Right atrium auricular region (tissue), 2 donors: ENCODE measurements around the gene SLC26A11. TPM values are rescaled to one million over a fixed set of nuclear protein-coding genes. Genes with fewer than 3 reads are reported as not detected.

Source experiments
- DNase-seq: peaks from one replicate; pipeline ENCODE4 v3.0.0-alpha.2; 2019; ENCODE audit warnings: low spot score
- H3K27ac ChIP-seq, 2 donors: fragments of 200-600 bp; sonication (generic); 1 replicate in 1 of 2; 2 replicates in 1 of 2; pipeline ENCODE4 v1.5.1; 2016 to 2019
- H3K27me3 ChIP-seq, 2 donors: fragments of 200-600 bp; sonication (generic); one replicate each; pipeline versions ENCODE4 v1.5.1 to v1.6.0; 2017 to 2019
- H3K36me3 ChIP-seq: fragments of 200-600 bp; sonication (generic); one replicate; pipeline ENCODE4 v1.5.1; 2016
- H3K4me1 ChIP-seq, 2 donors: fragments of 200-600 bp; sonication (generic); one replicate each; pipeline versions ENCODE4 v1.5.1 to v1.6.0; 2017 to 2019
- H3K4me3 ChIP-seq, 2 donors: fragments of 200-600 bp; sonication (generic); 1 replicate in 1 of 2; 2 replicates in 1 of 2; pipeline ENCODE4 v1.5.1; 2017 to 2019; ENCODE audit warnings: mild to moderate bottlenecking in 1 of 2, moderate library complexity in 1 of 2
- H3K9me3 ChIP-seq, 2 donors: fragments of 200-600 bp; sonication (generic); one replicate each; pipeline ENCODE4 v1.5.1; 2019
- CTCF ChIP-seq, 2 donors: fragments of 200-600 bp; sonication (generic); IDR thresholded peaks; one replicate each; pipeline ENCODE4 v1.5.1; 2019; ENCODE audit warnings: antibody characterized with exemption in 2 of 2
- total RNA-seq, 2 donors: library from RNA; depleted of rRNA; stranded (reverse); fragments of >200 nt; gene quantifications; one replicate each; pipeline ENCODE4 v1.1.0, GENCODE V29; 2016

Gene SLC26A11
- total RNA-seq, 2 donors from 2014 or later, result 2.2 to 9.0 TPM

- Histone ChIP-seq H3K4me1 (peaks cover 0 to 8% of the 10 kb centered on the region in 2 donors), H3K4me3 (no peak overlapping the region), H3K27ac (no peak overlapping the region), H3K27me3 (no peaks in the 10 kb centered on the region), H3K36me3 (peaks cover 45% of the 10 kb centered on the region), H3K9me3 (no peaks in the 10 kb centered on the region)
- TF ChIP-seq CTCF (IDR thresholded peaks at IDR 0.05), result no peak
- no peak for DNase-seq
Measured at GRCh38 chr17:80214878-80215210, 5.4 kb upstream of the SLC26A11 start.

GRCh38 chr17:80216473-80217456 lies 3.5 kb upstream of the SLC26A11 start:
- no peak for DNase-seq
- TF ChIP-seq CTCF (IDR thresholded peaks at IDR 0.05), result no peak
- Histone ChIP-seq H3K9me3 (no peaks in the 10 kb centered on the region), H3K27me3 (no peaks in the 10 kb centered on the region), H3K36me3 (peaks cover 27% of the 10 kb centered on the region), H3K4me3 (no peak overlapping the region), H3K27ac (no peak overlapping the region), H3K4me1 (peaks cover 0 to 21% of the 10 kb centered on the region in 2 donors)

- no peaks in the 10 kb centered on the region for H3K9me3 ChIP-seq
- H3K27ac ChIP-seq, result no peak overlapping the region
- no peaks in the 10 kb centered on the region for H3K27me3 ChIP-seq
- peaks cover 22% of the 10 kb centered on the region for H3K36me3 ChIP-seq
- H3K4me1 ChIP-seq, result peaks cover 0 to 21% of the 10 kb centered on the region in 2 donors
- H3K4me3 ChIP-seq, result no peak overlapping the region
- no peak for DNase-seq
- TF ChIP-seq CTCF (IDR thresholded peaks at IDR 0.05), result no peak
Measured at GRCh38 chr17:80217703-80218362, 2.4 kb upstream of the SLC26A11 start.

GRCh38 chr17:80218391-80218790 lies 1.8 kb upstream of the SLC26A11 start:
- no peak for DNase-seq
- Histone ChIP-seq H3K27ac (no peak overlapping the region), H3K4me3 (no peak overlapping the region), H3K4me1 (peaks cover 0 to 21% of the 10 kb centered on the region in 2 donors), H3K36me3 (peaks cover 22% of the 10 kb centered on the region), H3K9me3 (no peaks in the 10 kb centered on the region), H3K27me3 (no peaks in the 10 kb centered on the region)
- TF ChIP-seq CTCF (IDR thresholded peaks at IDR 0.05), result no peak

- Histone ChIP-seq H3K4me1 (peaks cover 0 to 21% of the 10 kb centered on the region in 2 donors), H3K4me3 (peak overlapping the region; percentile 98 to 99), H3K27me3 (no peaks in the 10 kb centered on the region), H3K27ac (peak overlapping the region; percentile 86 to 89), H3K36me3 (peaks cover 17% of the 10 kb centered on the region), H3K9me3 (no peaks in the 10 kb centered on the region)
- peak; percentile 87 for DNase-seq
- no peak for TF ChIP-seq CTCF (IDR thresholded peaks at IDR 0.05)
Measured at GRCh38 chr17:80219013-80219762, 1.0 kb upstream of the SLC26A11 start.
